HG03097 (cell line): ENCODE measurements around the gene IFIH1.
A peak's percentile ranks its signal among the peaks of the same experiment; 100 is the strongest.

Experiments used
- ATAC-seq: cut with Tn5 transposase; IDR thresholded peaks from one replicate; pipeline ENCODE4 v1.9.1; 2021; ENCODE audit not compliant: unreplicated experiment, low FRiP score

IFIH1 gene

DNA sequence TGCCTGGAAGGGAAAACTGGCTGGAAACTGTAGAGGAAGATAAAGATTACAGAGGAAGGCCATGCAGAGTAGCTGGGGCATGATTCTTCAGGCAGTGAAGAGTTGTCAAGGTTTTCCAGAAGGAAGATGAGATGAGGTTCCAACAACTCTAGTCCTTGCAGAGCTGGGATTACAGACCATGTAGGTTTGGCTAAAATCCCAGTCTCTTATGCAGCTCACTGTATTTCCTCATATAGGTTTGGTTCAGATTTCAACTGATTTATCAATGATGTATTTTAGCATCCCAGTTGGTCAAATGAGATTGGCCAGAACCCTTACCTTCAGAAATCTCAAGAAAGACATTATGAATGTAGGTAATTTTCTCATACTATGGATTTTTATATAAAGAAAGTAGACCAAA lies 91.6 kb downstream of the IFIH1 start:
- no peak for ATAC-seq

DNA sequence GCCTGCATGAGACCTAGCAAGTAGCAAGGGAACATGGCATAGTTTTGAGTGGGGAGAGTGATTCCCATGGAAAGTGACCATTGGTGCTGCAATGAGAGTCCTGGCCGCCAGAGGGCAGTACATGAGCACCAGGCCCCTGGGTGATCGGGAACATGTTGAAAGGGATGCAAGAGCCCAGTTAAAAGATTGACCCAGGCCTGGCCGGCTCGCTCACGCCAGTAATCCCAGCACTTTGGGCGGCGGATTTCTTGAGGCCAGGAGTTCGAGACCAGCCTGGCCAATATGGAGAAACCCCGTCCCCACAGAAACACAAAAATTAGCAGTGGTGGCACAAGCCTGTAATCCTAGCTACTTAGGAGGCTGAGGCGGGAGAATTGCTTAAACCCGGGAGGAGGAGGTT lies 97.4 kb downstream of the IFIH1 start:
- peak; percentile 83 for ATAC-seq

DNA sequence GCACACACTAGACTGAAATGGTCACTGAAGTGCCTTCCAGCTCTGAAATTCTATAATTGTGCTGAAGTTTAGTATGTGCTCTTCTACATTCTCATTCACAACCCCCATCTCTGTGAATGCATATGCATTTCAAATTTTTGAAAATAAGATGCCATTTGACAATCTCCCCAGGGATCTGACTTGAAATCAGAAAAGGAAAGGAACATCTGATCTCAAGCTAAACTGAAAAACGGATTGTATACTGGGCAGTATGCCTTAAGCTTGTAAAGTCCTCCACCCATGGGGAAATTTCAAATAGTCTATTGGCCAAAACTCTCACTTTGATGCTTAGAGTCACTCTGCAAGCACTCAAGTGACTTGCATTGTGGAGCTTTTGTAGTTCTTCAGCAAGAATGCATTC lies 98.1 kb downstream of the IFIH1 start:
- ATAC-seq = no peak

DNA sequence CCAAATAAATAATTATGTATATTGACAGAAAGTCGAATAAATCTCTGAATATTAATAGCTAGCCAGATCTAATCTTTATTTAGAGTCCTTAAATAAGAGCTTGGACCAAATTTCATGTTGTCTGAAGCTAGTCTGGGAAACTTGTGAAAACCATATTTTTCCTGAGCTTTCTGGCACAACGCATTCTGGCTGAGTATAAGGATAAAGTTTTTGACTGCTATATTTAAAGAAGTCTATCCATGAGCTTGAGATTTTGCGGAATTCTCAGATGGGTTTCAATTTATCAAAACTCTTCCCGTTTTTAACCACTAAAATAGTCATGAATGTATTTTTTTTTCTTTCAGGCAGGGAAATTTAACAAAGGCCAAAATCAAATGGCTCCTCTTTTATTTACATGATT lies 99.1 kb downstream of the IFIH1 start:
- no peak for ATAC-seq

- ATAC-seq = no peak
Observed at GRCh38 chr2:162217598-162217997, 100.9 kb downstream of the IFIH1 start.
